Activated CD4-positive, alpha-beta T cell treated with anti-CD3 and anti-CD28 coated beads, Interleukin-2, Interleukin-4, amounts not matched to agents 100 ng/mL and 50 ng/mL, durations not matched to agents 16 hours and 8 hours (primary cell): ENCODE results near the gene GEMIN5.
"Not testable (repeated sequence)": the region's sequence is repeated elsewhere in the genome, so short reads cannot be mapped to it uniquely, and the experiment has no call there.

Experiments
- DNase-seq: peaks from one replicate; pipeline ENCODE4 v3.0.0-alpha.2; 2020; ENCODE audit warnings: low spot score

Gene GEMIN5

GRCh38 chr5:154940772-154941620, 3.0 kb upstream of the GEMIN5 start, which contains the start of gene MRPL22:
MRPL22 (plus strand) TSS chr5:154941073; CDS start chr5:154941111, 38 bp downstream.
- DNase-seq, result peak; percentile 95

- DNase-seq, result no peak
These were observed 2.4 kb upstream of the GEMIN5 start for GRCh38 chr5:154940375-154940771.

GRCh38 chr5:154939387-154939786, 1.4 kb upstream of the GEMIN5 start:
- not testable (repeated sequence) for DNase-seq

- no peak for DNase-seq
These were observed 759 bp downstream of the GEMIN5 start for GRCh38 chr5:154937186-154937717.

- DNase-seq, result no peak
These were observed 3.1 kb downstream of the GEMIN5 start for GRCh38 chr5:154934881-154935280.

GRCh38 chr5:154933537-154933936, 4.5 kb downstream of the GEMIN5 start:
- DNase-seq, result no peak

- DNase-seq, result no peak
These were observed 14.3 kb downstream of the GEMIN5 start for GRCh38 chr5:154923441-154924430.

- DNase-seq, result no peak
These were observed 20.3 kb downstream of the GEMIN5 start for GRCh38 chr5:154917757-154918156.

- DNase-seq, result no peak
These were observed 21.1 kb downstream of the GEMIN5 start for GRCh38 chr5:154916874-154917273.

- not testable (repeated sequence) for DNase-seq
These were observed 32.4 kb downstream of the GEMIN5 start for GRCh38 chr5:154905601-154906000.

GRCh38 chr5:154901913-154902312, 36.1 kb downstream of the GEMIN5 start:
- no peak for DNase-seq

- DNase-seq, result no peak
These were observed 36.7 kb downstream of the GEMIN5 start for GRCh38 chr5:154901276-154901675.

GRCh38 chr5:154900066-154900465, 37.9 kb downstream of the GEMIN5 start:
- no peak for DNase-seq

- DNase-seq, result no peak
These were observed 38.7 kb downstream of the GEMIN5 start for GRCh38 chr5:154899151-154899816.

GRCh38 chr5:154898210-154898609, 39.8 kb downstream of the GEMIN5 start:
- DNase-seq, result no peak

- no peak for DNase-seq
These were observed 41.3 kb downstream of the GEMIN5 start for GRCh38 chr5:154896562-154897165.

- no peak for DNase-seq
These were observed 42.1 kb downstream of the GEMIN5 start for GRCh38 chr5:154895606-154896561.

- no peak for DNase-seq
These were observed 44.6 kb downstream of the GEMIN5 start for GRCh38 chr5:154893381-154893780.

- DNase-seq, result no peak
These were observed 45.6 kb downstream of the GEMIN5 start for GRCh38 chr5:154892369-154892771.

GRCh38 chr5:154885439-154885838, 52.6 kb downstream of the GEMIN5 start:
- no peak for DNase-seq
